Central memory CD8-positive, alpha-beta T cell (primary cell): ENCODE measurements around the gene ARHGAP15.

Source experiments
- ATAC-seq: fragments of 150-1000 bp; cut with Tn5 transposase; replicated peaks from 2 replicates; pipeline ENCODE4 v1.10.0; 2022; ENCODE audit warnings: mild to moderate bottlenecking, moderate FRiP score, moderate number of reproducible peaks; ENCODE audit not compliant: poor library complexity, severe bottlenecking; ENCODE audit errors: extremely low read depth
- DNase-seq, 2 donors: peaks; one replicate each; pipeline ENCODE4 v3.0.0; 2021; ENCODE audit warnings: low spot score in 2 of 2
- H3K27ac Mint-ChIP-seq: one replicate; pipeline ENCODE4 v1.8.0; 2022; ENCODE audit warnings: low read depth, mild to moderate bottlenecking, moderate library complexity, mixed read lengths
- H3K27me3 Mint-ChIP-seq: one replicate; pipeline ENCODE4 v1.8.0; 2022; ENCODE audit warnings: mixed read lengths
- H3K36me3 Mint-ChIP-seq: one replicate; pipeline ENCODE4 v1.8.0; 2022; ENCODE audit warnings: mild to moderate bottlenecking, moderate library complexity, mixed read lengths; ENCODE audit not compliant: insufficient read depth
- H3K4me1 Mint-ChIP-seq: one replicate; pipeline ENCODE4 v1.8.0; 2022; ENCODE audit warnings: mixed read lengths
- H3K4me3 Mint-ChIP-seq: one replicate; pipeline ENCODE4 v1.8.0; 2022; ENCODE audit warnings: mild to moderate bottlenecking, moderate library complexity, mixed read lengths
- H3K9me3 Mint-ChIP-seq: one replicate; pipeline ENCODE4 v1.8.0; 2022; ENCODE audit warnings: mixed read lengths

The ARHGAP15 gene

GRCh38 chr2:143623231-143623908, 494.2 kb downstream of the ARHGAP15 start:
- no peak overlapping the region for H3K27ac Mint-ChIP-seq
- H3K27me3 Mint-ChIP-seq = no peaks in the 10 kb centered on the region
- peaks cover 9% of the 10 kb centered on the region for H3K4me1 Mint-ChIP-seq
- ATAC-seq (no peak), DNase-seq (no peak)
- H3K9me3 Mint-ChIP-seq = no peaks in the 10 kb centered on the region
- H3K36me3 Mint-ChIP-seq = peaks cover 43% of the 10 kb centered on the region
- no peak overlapping the region for H3K4me3 Mint-ChIP-seq

GRCh38 chr2:143623909-143624260, 494.7 kb downstream of the ARHGAP15 start:
- Mint-ChIP-seq H3K27me3 (no peaks in the 10 kb centered on the region), H3K27ac (no peak overlapping the region), H3K36me3 (peaks cover 45% of the 10 kb centered on the region), H3K9me3 (no peaks in the 10 kb centered on the region), H3K4me3 (no peak overlapping the region), H3K4me1 (peaks cover 9% of the 10 kb centered on the region)
- ATAC-seq (no peak), DNase-seq (no peak)

- no peaks in the 10 kb centered on the region for H3K9me3 Mint-ChIP-seq
- H3K4me1 Mint-ChIP-seq = peaks cover 4% of the 10 kb centered on the region
- H3K27ac Mint-ChIP-seq = no peak overlapping the region
- H3K4me3 Mint-ChIP-seq = no peak overlapping the region
- DNase-seq (no peak), ATAC-seq (no peak)
- H3K36me3 Mint-ChIP-seq = peaks cover 36% of the 10 kb centered on the region
- H3K27me3 Mint-ChIP-seq = no peaks in the 10 kb centered on the region
Observed at GRCh38 chr2:143629340-143629739, 500.1 kb downstream of the ARHGAP15 start.

GRCh38 chr2:143632751-143633374, 503.6 kb downstream of the ARHGAP15 start:
- no peak for ATAC-seq
- Mint-ChIP-seq H3K27me3 (no peaks in the 10 kb centered on the region), H3K36me3 (peaks cover 30% of the 10 kb centered on the region), H3K4me3 (no peak overlapping the region), H3K9me3 (no peaks in the 10 kb centered on the region), H3K27ac (no peak overlapping the region), H3K4me1 (no peaks in the 10 kb centered on the region)
- DNase-seq = no peak

GRCh38 chr2:143633419-143633818, 504.2 kb downstream of the ARHGAP15 start:
- no peaks in the 10 kb centered on the region for H3K27me3 Mint-ChIP-seq
- peaks cover 26% of the 10 kb centered on the region for H3K36me3 Mint-ChIP-seq
- H3K27ac Mint-ChIP-seq = no peak overlapping the region
- no peaks in the 10 kb centered on the region for H3K4me1 Mint-ChIP-seq
- no peak overlapping the region for H3K4me3 Mint-ChIP-seq
- ATAC-seq (no peak), DNase-seq (no peak)
- no peaks in the 10 kb centered on the region for H3K9me3 Mint-ChIP-seq

- H3K4me3 Mint-ChIP-seq = no peak overlapping the region
- no peak for DNase-seq
- H3K36me3 Mint-ChIP-seq = peaks cover 33% of the 10 kb centered on the region
- no peaks in the 10 kb centered on the region for H3K27me3 Mint-ChIP-seq
- no peaks in the 10 kb centered on the region for H3K9me3 Mint-ChIP-seq
- ATAC-seq = no peak
- no peak overlapping the region for H3K27ac Mint-ChIP-seq
- no peaks in the 10 kb centered on the region for H3K4me1 Mint-ChIP-seq
Observed at GRCh38 chr2:143635302-143635701, 506.1 kb downstream of the ARHGAP15 start.

GRCh38 chr2:143635936-143636335, 506.7 kb downstream of the ARHGAP15 start:
- no peak overlapping the region for H3K4me3 Mint-ChIP-seq

GRCh38 chr2:143640826-143641225, 511.6 kb downstream of the ARHGAP15 start:
- DNase-seq (no peak), ATAC-seq (no peak)
- no peaks in the 10 kb centered on the region for H3K27me3 Mint-ChIP-seq
- no peaks in the 10 kb centered on the region for H3K9me3 Mint-ChIP-seq
- peaks cover 12% of the 10 kb centered on the region for H3K4me1 Mint-ChIP-seq
- H3K27ac Mint-ChIP-seq = no peak overlapping the region
- H3K36me3 Mint-ChIP-seq = peaks cover 39% of the 10 kb centered on the region
- no peak overlapping the region for H3K4me3 Mint-ChIP-seq

More at GRCh38 chr2:143635936-143636335, 506.7 kb downstream of the ARHGAP15 start:
- Mint-ChIP-seq H3K27ac (no peak overlapping the region), H3K36me3 (peaks cover 34% of the 10 kb centered on the region), H3K27me3 (no peaks in the 10 kb centered on the region), H3K4me1 (no peaks in the 10 kb centered on the region), H3K9me3 (no peaks in the 10 kb centered on the region)
- DNase-seq = no peak
- ATAC-seq = no peak

GRCh38 chr2:143645921-143646645, 516.9 kb downstream of the ARHGAP15 start:
- Mint-ChIP-seq H3K4me3 (no peak overlapping the region), H3K4me1 (peaks cover 12% of the 10 kb centered on the region), H3K9me3 (no peaks in the 10 kb centered on the region), H3K27ac (no peak overlapping the region), H3K27me3 (no peaks in the 10 kb centered on the region), H3K36me3 (peaks cover 24% of the 10 kb centered on the region)
- DNase-seq (no peak), ATAC-seq (no peak)

- Mint-ChIP-seq H3K9me3 (peaks cover 8% of the 10 kb centered on the region), H3K27me3 (no peaks in the 10 kb centered on the region), H3K4me3 (no peak overlapping the region), H3K27ac (no peak overlapping the region), H3K36me3 (peaks cover 14% of the 10 kb centered on the region), H3K4me1 (peaks cover 7% of the 10 kb centered on the region)
- DNase-seq (no peak), ATAC-seq (no peak)
Observed at GRCh38 chr2:143649226-143649740, 520.1 kb downstream of the ARHGAP15 start.

GRCh38 chr2:143652692-143653091, 523.5 kb downstream of the ARHGAP15 start:
- ATAC-seq (no peak), DNase-seq (no peak)
- Mint-ChIP-seq H3K36me3 (peaks cover 18% of the 10 kb centered on the region), H3K9me3 (peaks cover 8% of the 10 kb centered on the region), H3K4me1 (peaks cover 23% of the 10 kb centered on the region), H3K27me3 (no peaks in the 10 kb centered on the region), H3K4me3 (no peak overlapping the region), H3K27ac (no peak overlapping the region)

GRCh38 chr2:143668234-143668633, 539.0 kb downstream of the ARHGAP15 start:
- Mint-ChIP-seq H3K4me3 (no peak overlapping the region), H3K27me3 (no peaks in the 10 kb centered on the region), H3K4me1 (peaks cover 5% of the 10 kb centered on the region), H3K27ac (peak overlapping the region; percentile 15), H3K36me3 (peaks cover 5% of the 10 kb centered on the region), H3K9me3 (peaks cover 4% of the 10 kb centered on the region)
- DNase-seq (no peak), ATAC-seq (no peak)

GRCh38 chr2:143674051-143674450, 544.8 kb downstream of the ARHGAP15 start:
- peaks cover 13% of the 10 kb centered on the region for H3K36me3 Mint-ChIP-seq
- no peaks in the 10 kb centered on the region for H3K27me3 Mint-ChIP-seq
- H3K27ac Mint-ChIP-seq = no peak overlapping the region
- no peak for DNase-seq
- no peak overlapping the region for H3K4me3 Mint-ChIP-seq
- no peaks in the 10 kb centered on the region for H3K9me3 Mint-ChIP-seq
- no peak for ATAC-seq
- peaks cover 20% of the 10 kb centered on the region for H3K4me1 Mint-ChIP-seq
